Memory B cell (primary cell): ENCODE results near the gene ANP32A.

Experiments used
- ATAC-seq: fragments of 150-1000 bp; cut with Tn5 transposase; 2 replicates; pipeline ENCODE4 v1.10.0; 2021; ENCODE audit warnings: low read depth, mild to moderate bottlenecking, moderate library complexity
- DNase-seq, 2 donors: peaks; one replicate each; pipeline ENCODE4 v3.0.0; 2022; ENCODE audit warnings: low spot score in 2 of 2
- H3K27ac Mint-ChIP-seq: one replicate; pipeline ENCODE4 v1.8.0; 2022; ENCODE audit warnings: mild to moderate bottlenecking, moderate library complexity, mixed read lengths
- H3K27me3 Mint-ChIP-seq: one replicate; pipeline ENCODE4 v1.8.0; 2022; ENCODE audit warnings: mixed read lengths
- H3K36me3 Mint-ChIP-seq: one replicate; pipeline ENCODE4 v1.8.0; 2022; ENCODE audit warnings: mild to moderate bottlenecking, mixed read lengths
- H3K4me1 Mint-ChIP-seq: one replicate; pipeline ENCODE4 v1.8.0; 2022; ENCODE audit warnings: mixed read lengths
- H3K4me3 Mint-ChIP-seq: one replicate; pipeline ENCODE4 v1.8.0; 2022; ENCODE audit warnings: mild to moderate bottlenecking, moderate library complexity, mixed read lengths
- H3K9me3 Mint-ChIP-seq: one replicate; pipeline ENCODE4 v1.8.0; 2022; ENCODE audit warnings: mixed read lengths

The ANP32A gene

GRCh38 chr15:68816158-68816557 is 4.5 kb downstream of the ANP32A start:
- Mint-ChIP-seq H3K4me1 (peaks cover 33% of the 10 kb centered on the region), H3K36me3 (peaks cover 1% of the 10 kb centered on the region), H3K9me3 (no peaks in the 10 kb centered on the region)

GRCh38 chr15:68815598-68815997 is 5.1 kb downstream of the ANP32A start:
- no peak for ATAC-seq
- H3K4me3 Mint-ChIP-seq, result peak overlapping the region; percentile 5
- no peak for DNase-seq
- no peak overlapping the region for H3K27ac Mint-ChIP-seq
- no peaks in the 10 kb centered on the region for H3K27me3 Mint-ChIP-seq
- H3K9me3 Mint-ChIP-seq, result no peaks in the 10 kb centered on the region
- H3K36me3 Mint-ChIP-seq, result peaks cover 1% of the 10 kb centered on the region
- peaks cover 36% of the 10 kb centered on the region for H3K4me1 Mint-ChIP-seq

More at GRCh38 chr15:68816158-68816557, 4.5 kb downstream of the ANP32A start:
- peak overlapping the region; percentile 94 for H3K4me3 Mint-ChIP-seq
- H3K27ac Mint-ChIP-seq, result peak overlapping the region; percentile 94
- no peak for DNase-seq
- no peak for ATAC-seq
- H3K27me3 Mint-ChIP-seq, result no peaks in the 10 kb centered on the region

GRCh38 chr15:68814596-68814995 is 6.1 kb downstream of the ANP32A start:
- DNase-seq (no peak), ATAC-seq (no peak)
- peak overlapping the region; percentile 78 for H3K27ac Mint-ChIP-seq
- no peak overlapping the region for H3K4me3 Mint-ChIP-seq
- no peaks in the 10 kb centered on the region for H3K9me3 Mint-ChIP-seq
- peaks cover 45% of the 10 kb centered on the region for H3K4me1 Mint-ChIP-seq
- H3K27me3 Mint-ChIP-seq, result no peaks in the 10 kb centered on the region
- peaks cover 3% of the 10 kb centered on the region for H3K36me3 Mint-ChIP-seq

- no peaks in the 10 kb centered on the region for H3K27me3 Mint-ChIP-seq
- ATAC-seq (no peak), DNase-seq (no peak)
- peak overlapping the region; percentile 45 for H3K27ac Mint-ChIP-seq
- H3K36me3 Mint-ChIP-seq, result peaks cover 10% of the 10 kb centered on the region
- no peak overlapping the region for H3K4me3 Mint-ChIP-seq
- no peaks in the 10 kb centered on the region for H3K9me3 Mint-ChIP-seq
- peaks cover 58% of the 10 kb centered on the region for H3K4me1 Mint-ChIP-seq
These were observed 7.9 kb downstream of the ANP32A start for GRCh38 chr15:68812597-68813431.

- H3K9me3 Mint-ChIP-seq, result no peaks in the 10 kb centered on the region
- no peak overlapping the region for H3K4me3 Mint-ChIP-seq
- peak overlapping the region; percentile 1 for H3K27ac Mint-ChIP-seq
- no peak for ATAC-seq
- H3K27me3 Mint-ChIP-seq, result no peaks in the 10 kb centered on the region
- peaks cover 55% of the 10 kb centered on the region for H3K4me1 Mint-ChIP-seq
- H3K36me3 Mint-ChIP-seq, result peaks cover 10% of the 10 kb centered on the region
- no peak for DNase-seq
These were observed 8.6 kb downstream of the ANP32A start for GRCh38 chr15:68812069-68812468.

- Mint-ChIP-seq H3K4me1 (peaks cover 54% of the 10 kb centered on the region), H3K9me3 (no peaks in the 10 kb centered on the region), H3K4me3 (no peak overlapping the region), H3K36me3 (peaks cover 14% of the 10 kb centered on the region), H3K27me3 (no peaks in the 10 kb centered on the region), H3K27ac (peak overlapping the region; percentile 26)
- no peak for ATAC-seq
- no peak for DNase-seq
These were observed 11.2 kb downstream of the ANP32A start for GRCh38 chr15:68809517-68809916.

GRCh38 chr15:68808770-68809169 is 11.9 kb downstream of the ANP32A start:
- Mint-ChIP-seq H3K9me3 (no peaks in the 10 kb centered on the region), H3K4me3 (no peak overlapping the region), H3K36me3 (peaks cover 14% of the 10 kb centered on the region), H3K27me3 (no peaks in the 10 kb centered on the region), H3K4me1 (peaks cover 53% of the 10 kb centered on the region), H3K27ac (peak overlapping the region; percentile 26)
- DNase-seq (no peak), ATAC-seq (no peak)

GRCh38 chr15:68808091-68808490 is 12.6 kb downstream of the ANP32A start:
- DNase-seq (no peak), ATAC-seq (no peak)
- H3K4me3 Mint-ChIP-seq, result no peak overlapping the region
- peaks cover 14% of the 10 kb centered on the region for H3K36me3 Mint-ChIP-seq
- H3K27ac Mint-ChIP-seq, result peak overlapping the region; percentile 26
- peaks cover 50% of the 10 kb centered on the region for H3K4me1 Mint-ChIP-seq
- no peaks in the 10 kb centered on the region for H3K9me3 Mint-ChIP-seq
- H3K27me3 Mint-ChIP-seq, result no peaks in the 10 kb centered on the region

GRCh38 chr15:68807249-68807648 is 13.4 kb downstream of the ANP32A start:
- DNase-seq, result no peak
- Mint-ChIP-seq H3K27ac (peak overlapping the region; percentile 48), H3K4me3 (no peak overlapping the region), H3K36me3 (peaks cover 14% of the 10 kb centered on the region), H3K4me1 (peaks cover 48% of the 10 kb centered on the region), H3K9me3 (no peaks in the 10 kb centered on the region), H3K27me3 (no peaks in the 10 kb centered on the region)
- no peak for ATAC-seq

GRCh38 chr15:68806220-68807060 is 14.3 kb downstream of the ANP32A start:
- Mint-ChIP-seq H3K9me3 (no peaks in the 10 kb centered on the region), H3K27me3 (no peaks in the 10 kb centered on the region), H3K4me3 (no peak overlapping the region), H3K27ac (peak overlapping the region; percentile 48), H3K4me1 (peaks cover 50% of the 10 kb centered on the region), H3K36me3 (peaks cover 14% of the 10 kb centered on the region)
- ATAC-seq (no peak), DNase-seq (no peak)

GRCh38 chr15:68802373-68802772 is 18.3 kb downstream of the ANP32A start:
- peaks cover 10% of the 10 kb centered on the region for H3K36me3 Mint-ChIP-seq
- no peak for ATAC-seq
- H3K27ac Mint-ChIP-seq, result peak overlapping the region; percentile 12
- no peaks in the 10 kb centered on the region for H3K9me3 Mint-ChIP-seq
- H3K27me3 Mint-ChIP-seq, result no peaks in the 10 kb centered on the region
- peaks cover 52% of the 10 kb centered on the region for H3K4me1 Mint-ChIP-seq
- no peak overlapping the region for H3K4me3 Mint-ChIP-seq
- DNase-seq, result no peak

- peaks cover 51% of the 10 kb centered on the region for H3K4me1 Mint-ChIP-seq
- no peaks in the 10 kb centered on the region for H3K27me3 Mint-ChIP-seq
- no peak for ATAC-seq
- H3K4me3 Mint-ChIP-seq, result no peak overlapping the region
- no peak for DNase-seq
- H3K9me3 Mint-ChIP-seq, result no peaks in the 10 kb centered on the region
- peaks cover 8% of the 10 kb centered on the region for H3K36me3 Mint-ChIP-seq
- H3K27ac Mint-ChIP-seq, result peak overlapping the region; percentile 12
These were observed 19.0 kb downstream of the ANP32A start for GRCh38 chr15:68801572-68802148.

GRCh38 chr15:68800875-68801274 is 19.8 kb downstream of the ANP32A start:
- Mint-ChIP-seq H3K9me3 (no peaks in the 10 kb centered on the region), H3K4me3 (no peak overlapping the region), H3K4me1 (peaks cover 50% of the 10 kb centered on the region), H3K36me3 (peaks cover 7% of the 10 kb centered on the region), H3K27me3 (no peaks in the 10 kb centered on the region), H3K27ac (peak overlapping the region; percentile 12)
- ATAC-seq (no peak), DNase-seq (no peak)
